GM19239 (cell line): ENCODE measurements around the gene CALCOCO1.
"Not testable (repeated sequence)": the region's sequence is repeated elsewhere in the genome, so short reads cannot be mapped to it uniquely, and the experiment has no call there.

Experiments used
- DNase-seq: peaks from one replicate; pipeline ENCODE4 v3.0.0; 2011; ENCODE audit warnings: low spot score; ENCODE audit not compliant: insufficient read length
- FAIRE-seq: peaks from 2 replicates; lab custom pipeline; 2011; peaks lifted over from hg19 to GRCh38; lab: Jason Lieb, UNC

Gene CALCOCO1

GRCh38 chr12:53727310-53728041 is at the start of gene CALCOCO1:
Gene CALCOCO1 (minus strand): TSS chr12:53727452. CDS start chr12:53725242, 2,210 bp downstream.
- peak; percentile 94 for FAIRE-seq
- peak; percentile 94 for DNase-seq

GRCh38 chr12:53776872-53777271 is 49.6 kb upstream of the CALCOCO1 start:
- no peak for DNase-seq
- no peak for FAIRE-seq

GRCh38 chr12:53775478-53776145 is 48.4 kb upstream of the CALCOCO1 start:
- no peak for FAIRE-seq
- DNase-seq = no peak

- FAIRE-seq (no peak), DNase-seq (no peak)
These were observed 43.0 kb upstream of the CALCOCO1 start for GRCh38 chr12:53770281-53770680.

GRCh38 chr12:53768976-53769375 is 41.7 kb upstream of the CALCOCO1 start:
- FAIRE-seq (no peak), DNase-seq (no peak)

- FAIRE-seq = no peak
- no peak for DNase-seq
These were observed 39.6 kb upstream of the CALCOCO1 start for GRCh38 chr12:53766881-53767280.

GRCh38 chr12:53765891-53766290 is 38.6 kb upstream of the CALCOCO1 start:
- DNase-seq = no peak
- no peak for FAIRE-seq

- no peak for FAIRE-seq
- no peak for DNase-seq
These were observed 37.4 kb upstream of the CALCOCO1 start for GRCh38 chr12:53764615-53765014.

GRCh38 chr12:53762793-53763192 is 35.5 kb upstream of the CALCOCO1 start:
- not testable (repeated sequence) for DNase-seq, FAIRE-seq

GRCh38 chr12:53761306-53761705 is 34.1 kb upstream of the CALCOCO1 start:
- DNase-seq (no peak), FAIRE-seq (no peak)

- DNase-seq (no peak), FAIRE-seq (no peak)
These were observed 32.0 kb upstream of the CALCOCO1 start for GRCh38 chr12:53759261-53759660.

GRCh38 chr12:53758730-53759103 is 31.5 kb upstream of the CALCOCO1 start:
- FAIRE-seq = no peak
- DNase-seq = no peak

GRCh38 chr12:53758081-53758729 is 31.0 kb upstream of the CALCOCO1 start:
- DNase-seq = no peak
- no peak for FAIRE-seq

GRCh38 chr12:53757101-53757770 is 30.0 kb upstream of the CALCOCO1 start:
- DNase-seq = peak; percentile 87
- FAIRE-seq = peak; percentile 94

- FAIRE-seq = peak; percentile 64
- DNase-seq = no peak
These were observed 29.2 kb upstream of the CALCOCO1 start for GRCh38 chr12:53756300-53757100.

GRCh38 chr12:53755893-53756292 is 28.6 kb upstream of the CALCOCO1 start:
- no peak for DNase-seq
- FAIRE-seq = no peak

GRCh38 chr12:53755451-53755891 is 28.2 kb upstream of the CALCOCO1 start:
- no peak for FAIRE-seq
- no peak for DNase-seq

GRCh38 chr12:53754633-53755264 is 27.5 kb upstream of the CALCOCO1 start:
- FAIRE-seq (no peak), DNase-seq (no peak)

GRCh38 chr12:53754188-53754585 is 26.9 kb upstream of the CALCOCO1 start:
- DNase-seq = no peak
- FAIRE-seq = peak; percentile 66
